ENCODE measurements around the gene PLCG2.

- TF ChIP-seq CTCF (IDR thresholded peaks at IDR 0.05) = no peak
- no peak for TF ChIP-seq POLR2A (IDR thresholded peaks at IDR 0.05)
These were observed 231.6 kb downstream of the PLCG2 start for GRCh38 chr16:82010649-82011048.

Data from Peyer's patch (tissue), 4 donors.